T-helper 1 cell (primary cell): ENCODE results near the gene ADGRL4.
"Not testable (repeated sequence)": the region's sequence is repeated elsewhere in the genome, so short reads cannot be mapped to it uniquely, and the experiment has no call there.

Source experiments
- DNase-seq, 5 donors: peaks; one replicate each; pipeline ENCODE4 v3.0.0-alpha.2; 2012 to 2020

The ADGRL4 gene

DNA sequence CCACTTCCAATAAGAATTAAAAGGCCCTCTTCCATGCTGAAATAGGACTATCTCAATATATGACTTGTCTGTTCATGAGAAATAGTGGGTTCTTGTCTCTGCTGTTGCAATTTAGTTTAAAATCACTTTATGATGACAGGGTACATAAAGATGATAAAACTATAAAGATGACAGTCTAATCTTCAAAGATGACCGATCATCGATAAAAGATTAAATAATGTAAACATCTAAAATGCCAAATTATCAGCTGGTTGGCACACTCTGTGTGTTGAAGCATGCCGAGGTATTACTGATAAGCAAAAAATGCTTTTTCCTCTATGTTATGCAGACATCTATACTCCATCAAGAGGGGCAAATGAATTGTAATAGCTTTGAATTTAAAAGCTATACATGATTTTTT lies 89.5 kb downstream of the ADGRL4 start:
- DNase-seq, result no peak

DNA sequence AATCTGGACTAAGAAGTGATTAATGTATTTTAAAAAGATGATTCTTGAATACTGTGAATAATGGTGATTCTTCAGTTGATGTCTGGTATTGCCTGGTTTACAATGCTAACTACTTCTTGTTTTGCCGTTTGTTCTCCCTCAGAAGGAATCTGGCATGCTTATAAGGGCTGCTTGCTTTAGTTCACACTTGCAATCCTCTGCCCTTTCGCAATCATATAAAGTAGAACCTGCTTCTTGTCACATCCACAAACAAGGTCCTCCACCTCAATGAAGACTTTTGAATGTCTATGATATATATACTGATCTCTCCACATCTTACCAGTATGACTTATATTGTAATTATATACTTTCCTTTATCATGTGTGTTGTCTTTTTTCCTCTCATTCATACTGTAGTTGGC lies 92.6 kb downstream of the ADGRL4 start:
- no peak for DNase-seq

DNA sequence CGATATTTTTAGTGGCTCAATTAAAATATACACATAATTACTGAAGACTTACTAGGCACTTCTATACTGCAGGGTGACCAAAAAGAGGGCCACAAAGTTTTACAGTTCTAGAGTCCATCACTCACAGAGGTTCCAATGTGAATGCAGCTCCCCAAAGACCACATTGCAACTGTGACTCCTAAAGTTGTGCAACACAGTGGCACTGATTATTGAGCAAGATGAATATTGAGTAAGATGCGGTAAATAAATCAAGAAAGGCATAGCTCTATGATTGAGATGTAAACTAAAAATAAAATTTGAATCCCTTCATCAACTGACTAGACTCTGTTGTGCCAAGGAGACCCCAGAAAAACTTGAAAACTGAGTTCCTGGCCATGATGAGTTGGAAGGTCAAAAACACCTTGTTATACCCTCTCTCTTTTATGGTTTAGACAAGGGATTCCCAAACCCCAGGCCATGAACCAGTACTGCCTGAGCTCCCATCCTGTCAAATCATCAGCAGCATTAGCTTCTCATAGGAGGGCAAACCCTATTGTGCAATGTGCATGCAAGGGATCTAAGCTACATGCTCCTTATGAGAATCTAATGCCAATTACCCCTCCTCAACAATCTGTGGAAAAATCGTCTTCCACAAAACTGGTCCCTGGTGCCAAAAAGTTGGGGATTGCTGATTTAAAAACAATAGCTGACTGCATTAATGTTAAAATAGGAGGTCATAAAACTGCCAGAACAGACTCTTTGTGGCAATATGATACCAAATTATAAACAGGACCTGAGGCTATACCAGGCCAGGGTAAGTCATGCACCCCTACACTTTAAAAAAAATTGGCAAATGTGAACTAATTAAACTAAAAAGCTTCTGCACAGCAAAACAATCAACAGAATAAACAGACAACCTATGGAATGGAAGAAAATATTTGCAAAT lies 94.3 kb downstream of the ADGRL4 start:
- DNase-seq, result no peak

DNA sequence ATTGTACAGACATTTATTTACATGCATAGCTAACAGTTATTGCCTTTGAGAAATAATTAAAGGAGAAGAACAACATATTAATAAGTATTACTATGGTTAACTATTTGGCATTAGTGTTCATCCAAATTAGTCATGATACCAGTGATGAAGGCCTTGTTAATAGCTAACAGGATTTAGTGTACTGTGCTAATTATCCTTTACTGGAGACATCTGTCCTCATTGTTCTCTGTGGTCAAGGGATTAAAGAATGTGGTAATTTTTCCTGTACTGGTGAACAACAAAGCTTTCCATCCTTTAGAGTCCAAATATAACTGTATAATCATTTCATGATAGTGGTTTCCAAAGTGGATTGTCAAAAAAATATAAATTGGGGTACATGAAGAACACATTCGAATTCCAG lies 103.9 kb downstream of the ADGRL4 start:
- no peak for DNase-seq

DNA sequence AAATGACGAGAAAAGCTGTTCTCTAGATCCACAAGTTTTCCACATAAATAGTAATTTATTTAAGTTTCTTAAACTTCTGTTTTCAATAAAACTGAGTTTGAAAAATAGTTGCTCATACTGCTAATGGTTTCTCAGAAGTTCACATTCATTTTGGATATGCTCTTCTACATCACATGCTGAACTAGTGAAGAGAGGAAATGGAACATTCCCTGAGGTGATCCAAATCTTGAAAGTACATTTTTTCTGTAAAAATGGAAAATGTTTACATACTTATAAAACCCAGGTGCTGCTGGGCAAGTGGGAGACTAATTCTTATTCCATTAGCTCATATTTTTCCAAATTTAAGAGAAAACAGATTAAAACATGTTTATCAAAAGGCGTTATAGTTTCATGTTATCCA lies 111.7 kb downstream of the ADGRL4 start:
- DNase-seq, result no peak

DNA sequence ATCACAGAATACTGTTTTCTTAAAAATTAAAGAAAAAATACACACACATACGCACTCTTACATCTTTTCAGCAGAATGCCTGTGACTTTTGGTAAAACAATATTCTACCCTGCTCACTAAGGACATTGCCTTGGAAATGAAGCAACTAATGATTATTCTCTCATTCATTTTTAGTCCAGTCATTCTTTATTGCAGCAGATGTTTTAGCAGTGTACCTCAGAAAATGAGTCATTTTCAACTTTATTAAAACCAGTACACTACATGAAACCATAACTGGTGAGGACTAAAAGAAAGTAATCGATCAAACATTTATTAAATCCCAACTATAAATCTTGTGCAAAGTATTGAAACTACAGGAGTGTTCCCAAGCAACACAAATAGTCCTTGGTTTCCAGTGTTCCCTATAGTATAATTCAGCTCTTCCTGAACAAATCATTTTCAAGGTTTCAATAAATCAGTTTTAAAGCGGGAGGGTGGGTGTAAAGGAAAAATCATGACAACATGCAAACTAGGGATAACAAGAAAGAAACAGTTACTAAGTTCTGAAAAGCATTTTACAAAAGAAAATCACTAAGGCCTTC lies 114.2 kb downstream of the ADGRL4 start:
- no peak for DNase-seq

DNA sequence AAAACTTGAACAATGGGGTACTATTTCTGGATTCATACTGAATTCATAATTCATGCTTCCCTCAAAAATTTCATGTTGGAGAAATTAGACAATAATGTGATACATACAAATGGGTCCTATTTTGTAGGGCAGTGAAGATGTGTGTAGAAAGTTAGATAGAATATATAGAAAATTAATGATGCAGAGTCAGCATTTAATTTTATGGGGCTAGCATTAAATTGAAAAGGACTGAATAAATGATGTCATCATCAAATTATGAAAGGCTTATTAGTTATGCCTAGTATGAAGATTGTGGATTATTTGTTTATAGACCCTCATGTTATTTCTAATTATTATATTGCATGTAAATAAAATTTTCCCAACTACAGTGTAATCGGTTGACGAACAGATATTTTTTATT lies 119.1 kb downstream of the ADGRL4 start:
- no peak for DNase-seq

DNA sequence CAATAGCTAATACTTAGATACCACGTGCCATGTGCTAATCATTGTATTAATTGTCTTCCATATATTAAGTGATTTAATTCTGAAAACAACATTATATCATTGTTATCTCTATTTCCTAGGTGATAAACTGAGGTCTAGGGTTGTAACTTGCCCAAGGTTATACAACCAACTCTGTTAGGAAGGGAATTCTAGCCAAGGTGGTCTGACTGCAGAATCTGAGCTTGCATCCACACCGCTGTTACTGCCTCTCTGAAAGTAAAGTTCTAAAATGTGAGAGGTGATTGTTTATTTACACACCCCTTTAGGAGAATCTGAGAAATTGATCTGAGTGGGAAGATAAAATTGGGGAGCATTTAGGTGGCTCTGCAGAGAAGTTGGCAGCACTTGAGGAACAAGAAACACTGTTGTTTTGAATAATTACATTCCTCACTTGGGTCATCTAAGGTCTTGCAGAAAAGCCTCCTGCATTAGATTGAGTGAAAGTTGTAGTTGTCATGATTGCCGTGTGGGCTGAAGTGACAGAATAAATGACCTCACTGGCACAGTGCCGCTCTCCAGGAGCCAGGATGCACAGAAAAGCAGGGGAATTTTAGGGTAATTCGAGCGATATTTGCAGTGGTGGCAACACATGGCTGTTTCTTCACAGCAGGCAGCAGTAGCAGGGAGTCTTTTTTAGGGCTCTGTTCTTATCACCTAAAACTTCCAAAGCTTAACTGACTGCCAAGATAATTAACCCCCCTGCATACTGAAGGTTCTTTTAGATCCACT lies 121.7 kb downstream of the ADGRL4 start:
- no peak for DNase-seq

DNA sequence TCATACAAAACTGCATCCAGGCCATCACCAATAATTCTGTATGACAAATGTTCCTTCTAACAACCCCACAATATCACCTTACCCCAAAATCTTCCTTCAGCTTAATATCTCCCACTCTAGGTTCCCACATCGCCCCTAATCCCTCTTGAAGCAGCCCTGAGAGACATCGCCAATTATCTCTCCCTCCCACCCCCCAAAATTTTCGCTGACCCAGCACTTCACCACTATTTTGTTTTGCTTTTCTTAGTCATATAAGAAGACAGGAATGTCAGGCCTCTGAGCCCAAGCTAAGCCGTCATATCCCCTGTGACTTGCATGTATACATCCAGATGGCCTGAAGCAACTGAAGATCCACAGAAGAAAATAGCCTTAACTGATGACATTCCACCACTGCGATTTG lies 126.3 kb downstream of the ADGRL4 start:
- DNase-seq, result no peak

DNA sequence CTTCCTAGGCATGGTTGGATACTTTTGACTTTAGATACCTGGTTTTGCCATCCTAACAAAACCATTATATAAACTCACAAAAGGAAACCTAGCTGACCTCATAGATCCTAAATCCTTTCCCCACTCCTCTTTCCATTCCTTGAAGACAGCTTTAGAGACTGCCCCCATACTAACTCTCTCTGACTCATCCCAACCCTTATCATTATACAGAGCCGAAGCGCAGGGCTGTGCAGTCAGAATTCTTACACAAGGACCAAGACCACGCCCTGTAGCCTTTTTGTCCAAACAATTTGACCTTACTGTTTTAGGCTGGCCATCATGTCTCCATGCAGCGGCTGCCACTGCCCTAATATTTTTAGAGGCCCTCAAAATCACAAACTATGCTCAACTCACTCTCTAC lies 130.5 kb downstream of the ADGRL4 start:
- DNase-seq, result not testable (repeated sequence)

DNA sequence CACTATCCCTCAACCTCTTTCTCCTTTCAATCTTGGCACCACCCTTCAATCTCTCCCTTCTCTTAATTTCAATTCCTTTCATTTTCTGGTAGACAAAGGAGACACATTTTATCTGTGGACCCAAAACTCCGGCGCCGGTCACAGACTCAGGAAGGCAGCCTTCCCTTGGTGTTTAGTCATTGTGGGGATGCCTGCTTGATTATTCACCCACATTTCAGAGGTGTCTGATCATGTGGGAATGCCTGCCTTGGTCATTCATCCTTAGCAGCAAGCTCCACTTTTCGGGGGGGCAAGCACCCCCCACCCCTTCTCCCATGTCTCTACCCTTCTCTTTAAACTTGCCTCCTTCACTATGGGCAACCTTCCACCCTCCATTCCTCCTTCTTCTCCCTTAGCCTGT lies 133.7 kb downstream of the ADGRL4 start:
- DNase-seq, result not testable (repeated sequence)

DNA sequence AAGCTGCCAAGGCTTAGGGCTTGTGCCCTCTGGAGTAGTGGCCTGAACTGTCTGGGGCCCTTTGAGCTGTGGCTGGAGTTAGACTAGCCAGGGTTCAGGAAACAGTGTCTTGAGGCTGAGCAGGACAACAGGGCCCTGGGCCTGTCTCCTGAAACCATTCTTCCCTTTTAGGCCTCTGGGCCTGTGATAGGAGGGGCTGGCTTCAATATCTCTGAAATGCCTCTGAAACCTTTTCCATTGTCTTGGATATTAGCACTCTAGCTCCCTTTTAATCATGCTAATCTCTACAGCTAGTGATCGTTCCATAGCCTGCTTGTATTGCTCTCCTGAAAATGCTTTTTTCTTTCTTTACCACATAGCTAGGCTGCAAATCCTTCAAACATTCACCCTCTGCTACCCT lies 135.3 kb downstream of the ADGRL4 start:
- no peak for DNase-seq

DNA sequence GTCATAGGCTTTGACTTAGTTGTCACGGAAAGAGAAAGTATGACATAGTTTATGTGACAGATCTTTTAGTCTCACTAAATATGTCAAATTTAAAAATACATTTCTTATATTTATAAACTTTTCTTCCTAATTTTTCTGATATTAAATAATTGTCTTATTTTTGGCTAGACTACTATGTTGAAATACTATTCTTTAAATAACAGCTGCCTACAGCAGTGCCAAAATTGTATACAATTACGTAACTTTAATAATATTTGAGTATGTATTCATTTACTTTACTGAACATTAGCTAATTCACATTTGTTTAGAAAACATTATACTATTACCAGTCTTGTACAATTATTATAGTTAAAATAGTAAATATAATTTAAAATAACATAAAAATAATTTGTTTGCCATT lies 137.4 kb downstream of the ADGRL4 start:
- DNase-seq, result no peak

DNA sequence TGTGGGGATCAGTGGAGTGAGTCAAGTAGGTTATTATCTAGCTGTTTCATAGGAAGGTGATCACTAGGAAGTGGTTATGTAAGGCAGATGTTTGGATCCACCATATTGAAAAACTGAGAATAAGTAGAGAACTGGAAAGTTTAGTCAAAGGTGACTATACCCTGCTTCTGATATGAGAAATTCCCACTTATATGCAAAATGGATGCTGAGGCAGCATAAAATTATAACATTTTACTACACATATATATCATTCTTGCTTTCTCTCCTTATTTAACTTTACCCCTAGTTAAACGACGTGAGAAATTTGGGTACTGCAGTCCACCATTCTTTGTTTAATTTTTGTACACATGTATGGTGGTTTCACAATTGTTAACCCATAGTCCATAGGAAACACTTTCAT lies 142.4 kb downstream of the ADGRL4 start:
- DNase-seq, result no peak

DNA sequence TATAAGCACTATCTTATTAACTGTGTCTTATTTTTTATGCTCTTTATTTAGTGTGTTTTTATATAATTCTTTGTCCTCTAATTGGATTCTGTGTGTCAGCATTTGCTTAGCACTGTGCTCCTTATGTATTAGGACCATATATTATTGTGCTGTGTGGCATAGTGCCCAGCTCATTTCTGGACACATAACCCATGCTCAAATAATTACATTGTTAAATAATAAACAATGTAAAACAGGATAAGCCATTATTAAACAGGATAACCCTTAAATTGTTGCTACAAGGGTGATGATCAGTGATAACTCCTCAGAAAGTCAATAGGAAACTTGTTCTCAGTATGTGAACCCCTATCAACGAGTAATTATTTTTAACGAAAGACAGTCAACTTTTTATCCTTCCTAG lies 150.4 kb downstream of the ADGRL4 start:
- DNase-seq, result no peak

DNA sequence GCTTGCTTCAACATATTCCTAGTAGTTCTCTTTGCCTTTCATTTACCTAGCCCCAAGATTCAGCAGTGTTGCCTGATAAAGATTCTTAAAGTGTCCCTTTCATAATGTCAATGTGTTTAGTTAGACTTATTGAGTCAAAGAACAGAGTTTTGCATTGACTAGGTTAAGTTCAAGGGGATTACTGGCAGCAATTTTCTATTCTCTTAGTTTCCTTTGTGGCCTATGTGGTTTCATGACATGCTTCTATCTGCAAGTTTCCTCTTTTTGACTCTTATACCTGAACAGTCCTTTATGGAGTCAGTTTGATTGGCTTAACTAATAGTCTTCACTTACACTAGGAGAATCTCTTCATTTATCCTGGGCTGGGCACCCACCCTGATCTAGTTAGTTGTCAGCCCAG lies 151.3 kb downstream of the ADGRL4 start:
- DNase-seq, result no peak

DNA sequence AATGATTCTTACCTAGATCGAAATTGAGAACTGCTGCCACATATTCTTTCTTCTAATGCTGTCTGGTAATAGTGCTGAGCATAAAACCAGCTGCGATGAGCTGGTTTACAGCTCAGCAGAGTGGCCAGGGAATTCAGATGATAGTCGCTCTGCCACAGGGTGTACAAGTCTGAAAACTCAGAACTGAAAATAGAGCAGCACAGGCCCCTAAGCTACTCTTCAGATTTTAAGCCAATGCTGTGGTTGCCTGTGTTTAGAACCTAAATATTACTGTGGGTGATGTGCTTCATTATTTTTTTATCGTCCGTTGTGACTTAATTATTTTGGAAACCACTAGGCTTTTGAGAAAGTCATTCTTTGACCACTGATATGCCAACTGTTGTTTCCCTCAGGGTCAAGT lies 152.0 kb downstream of the ADGRL4 start:
- no peak for DNase-seq

DNA sequence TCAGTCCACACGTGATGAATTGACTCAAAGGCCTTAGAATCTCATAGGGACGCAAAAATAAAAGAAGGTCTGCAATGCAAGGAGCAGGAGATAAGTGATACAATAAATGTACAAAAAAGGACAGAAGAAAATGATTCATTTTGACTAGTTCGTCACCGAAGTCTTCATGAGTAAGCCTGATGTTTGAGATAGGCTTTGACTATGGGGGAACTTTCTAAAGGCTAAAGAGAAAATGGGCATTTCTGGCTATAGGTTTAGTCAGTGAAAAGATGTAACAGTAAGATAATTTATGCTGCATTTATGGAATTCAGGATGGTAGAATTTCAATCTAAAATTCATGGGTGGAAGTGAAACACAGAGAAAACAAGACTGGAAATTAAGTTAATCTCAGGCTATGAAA lies 163.0 kb downstream of the ADGRL4 start:
- no peak for DNase-seq

DNA sequence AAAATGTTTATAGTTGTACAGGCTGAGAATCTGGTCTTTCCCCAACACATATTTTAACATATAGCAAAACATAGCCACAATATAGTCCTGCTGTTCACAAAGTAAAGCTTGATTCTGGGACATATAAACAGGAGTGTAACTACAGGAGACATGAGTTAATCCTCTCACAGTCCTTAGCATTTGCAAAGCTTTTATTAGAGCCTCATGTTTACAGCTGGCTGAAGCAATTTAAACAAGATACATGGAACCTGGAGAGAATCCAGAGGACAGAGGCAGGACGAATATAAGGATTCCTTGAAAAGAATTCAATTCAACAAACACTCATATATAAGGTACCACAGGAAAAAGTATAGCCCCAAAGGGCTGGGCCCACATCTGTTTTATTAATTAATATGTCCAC lies 163.4 kb downstream of the ADGRL4 start:
- DNase-seq, result no peak

DNA sequence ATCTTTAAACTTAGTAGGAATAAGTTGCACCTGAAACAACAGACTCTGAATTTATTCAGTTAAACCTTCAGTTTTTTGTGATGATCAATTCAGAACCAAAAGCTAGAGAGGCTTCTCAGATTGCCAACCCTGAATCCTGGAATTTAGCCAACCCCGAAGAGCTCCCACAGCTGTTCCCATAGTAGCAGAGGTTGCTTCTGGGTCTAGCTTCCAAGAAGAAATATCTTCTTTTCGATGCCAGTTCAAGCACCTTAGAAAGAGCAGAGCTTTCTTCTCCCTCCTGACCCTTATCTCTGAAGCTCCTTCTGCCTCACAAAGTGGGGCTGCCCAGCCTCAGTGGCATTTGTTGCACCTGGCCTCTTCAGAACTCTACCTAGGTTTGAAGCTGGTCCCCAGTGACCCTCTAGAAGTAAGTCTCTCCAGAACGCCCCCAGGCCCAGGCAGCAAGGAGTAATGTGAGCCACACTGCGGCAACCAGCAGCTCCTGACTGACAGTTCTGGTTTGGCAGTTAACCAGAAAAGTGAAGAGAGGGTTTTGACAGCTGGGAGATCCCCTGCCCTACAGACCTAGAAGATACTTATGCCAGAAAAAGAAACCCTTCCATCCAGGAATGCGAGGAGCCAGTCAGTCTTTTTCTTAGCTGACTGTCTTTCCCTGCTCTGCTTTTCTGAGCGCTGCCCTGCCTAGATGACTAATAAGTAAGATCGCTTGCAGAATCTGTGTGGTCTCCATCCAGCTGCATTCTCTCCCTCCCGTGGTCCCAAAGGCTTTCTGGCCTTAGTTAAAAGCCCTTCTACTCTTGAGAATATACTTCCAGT lies 165.9 kb downstream of the ADGRL4 start:
- DNase-seq, result no peak
